Measurements from ENCODE around the gene RDH16. TPM values are rescaled to one million over a fixed set of nuclear protein-coding genes. Genes with fewer than 3 reads are reported as not detected.
"Not testable (repeated sequence)": the region's sequence is repeated elsewhere in the genome, so short reads cannot be mapped to it uniquely, and the experiment has no call there.

The RDH16 gene
- total RNA-seq, 1 donor from 2014 or later, result 162 TPM

- ATAC-seq (peak; percentile 55), DNase-seq (ENCODE audit: low spot score) (no peak)
Observed at GRCh38 chr12:56955631-56956256, 1.7 kb downstream of the RDH16 start.

- DNase-seq (ENCODE audit: low spot score) (no peak), ATAC-seq (no peak)
Observed at GRCh38 chr12:56954958-56955355, 2.5 kb downstream of the RDH16 start.

GRCh38 chr12:56954057-56954957, 3.1 kb downstream of the RDH16 start:
- no peak for DNase-seq (ENCODE audit: low spot score)
- no peak for ATAC-seq

GRCh38 chr12:56953314-56953713, 4.1 kb downstream of the RDH16 start:
- no peak for DNase-seq (ENCODE audit: low spot score)
- ATAC-seq, result no peak

- no peak for ATAC-seq
- DNase-seq (ENCODE audit: low spot score), result no peak
Observed at GRCh38 chr12:56951582-56952339, 5.6 kb downstream of the RDH16 start.

- DNase-seq (ENCODE audit: low spot score) (no peak), ATAC-seq (no peak)
Observed at GRCh38 chr12:56948881-56949280, 8.5 kb downstream of the RDH16 start.

- ATAC-seq (no peak), DNase-seq (ENCODE audit: low spot score) (no peak)
Observed at GRCh38 chr12:56948457-56948777, 9.0 kb downstream of the RDH16 start.

- DNase-seq (ENCODE audit: low spot score), result no peak
- peak; percentile 66 for ATAC-seq
Observed at GRCh38 chr12:56947633-56948456, 9.6 kb downstream of the RDH16 start.

- ATAC-seq (no peak), DNase-seq (ENCODE audit: low spot score) (no peak)
Observed at GRCh38 chr12:56943878-56944277, 13.5 kb downstream of the RDH16 start.

GRCh38 chr12:56943374-56943773, 14.0 kb downstream of the RDH16 start:
- DNase-seq (ENCODE audit: low spot score); ATAC-seq: not testable (repeated sequence)

GRCh38 chr12:56941299-56942017, 15.9 kb downstream of the RDH16 start:
- peak; percentile 64 for DNase-seq (ENCODE audit: low spot score)
- peak; percentile 88 for ATAC-seq

- ATAC-seq; DNase-seq (ENCODE audit: low spot score): not testable (repeated sequence)
Observed at GRCh38 chr12:56940942-56941298, 16.5 kb downstream of the RDH16 start.

GRCh38 chr12:56935752-56936151, 21.7 kb downstream of the RDH16 start:
- ATAC-seq (no peak), DNase-seq (ENCODE audit: low spot score) (no peak)

- DNase-seq (ENCODE audit: low spot score), result no peak
- ATAC-seq, result no peak
Observed at GRCh38 chr12:56935157-56935556, 22.3 kb downstream of the RDH16 start.

GRCh38 chr12:56933826-56934625, 23.4 kb downstream of the RDH16 start, which contains the start of gene SDR9C7:
Gene SDR9C7, minus strand, starts transcription at chr12:56934408. Its CDS starts 147 bp downstream, at chr12:56934261.
- ATAC-seq (no peak), DNase-seq (ENCODE audit: low spot score) (peak; percentile 33)

- DNase-seq (ENCODE audit: low spot score), result peak; percentile 46
- peak; percentile 62 for ATAC-seq
Observed at GRCh38 chr12:56932867-56933266, 24.5 kb downstream of the RDH16 start.

- ATAC-seq, result no peak
- DNase-seq (ENCODE audit: low spot score), result peak; percentile 24
Observed at GRCh38 chr12:56932146-56932545, 25.3 kb downstream of the RDH16 start.

- peak; percentile 55 for ATAC-seq
- DNase-seq (ENCODE audit: low spot score), result peak; percentile 33
Observed at GRCh38 chr12:56931474-56931978, 25.9 kb downstream of the RDH16 start.

- ATAC-seq (no peak), DNase-seq (ENCODE audit: low spot score) (peak; percentile 35)
Observed at GRCh38 chr12:56930241-56930640, 27.2 kb downstream of the RDH16 start.
